ENCODE results near the gene RASSF10.
A peak's percentile ranks its signal among the peaks of the same experiment; 100 is the strongest.

Gene RASSF10

DNA sequence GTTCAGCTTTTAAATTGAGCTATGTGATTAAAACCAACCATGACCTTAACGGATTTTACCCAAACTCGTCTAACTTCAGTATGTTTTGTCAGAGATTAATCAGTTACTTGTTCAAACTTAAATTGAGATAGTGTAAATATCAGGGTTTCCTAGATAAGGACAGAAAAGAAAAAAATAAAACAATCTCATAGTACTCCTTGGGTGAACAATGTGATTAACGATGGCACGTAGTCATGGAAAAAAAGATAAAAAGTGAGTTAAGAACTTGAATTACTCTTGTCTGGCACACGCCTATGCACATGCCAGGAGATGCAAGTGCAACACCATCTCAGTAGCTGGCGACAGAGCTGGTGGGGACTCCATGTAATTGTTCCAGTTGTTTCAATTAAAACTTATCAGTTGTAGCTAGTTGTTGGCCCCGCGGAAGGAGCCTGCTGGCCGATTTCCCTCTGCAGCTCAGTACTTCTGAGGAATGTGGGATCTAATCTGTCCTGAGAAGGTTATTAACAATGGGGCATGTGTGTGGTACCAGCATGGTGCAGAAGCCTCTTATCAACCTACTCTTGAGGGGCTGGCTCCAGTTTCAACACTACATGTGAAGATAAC, 3.0 kb downstream of the RASSF10 start:
- H3K36me3 ChIP-seq (replicated peaks; ENCODE audit: low read depth, low read length): no peaks in the 10 kb centered on the region
- H3K4me3 ChIP-seq (ENCODE audit: low read length): no peak overlapping the region
- H3K9me3 ChIP-seq (ENCODE audit: insufficient read depth, low read length): no peaks in the 10 kb centered on the region
- peak overlapping the region; percentile 41 for H3K4me2 ChIP-seq (ENCODE audit: low read length)
- no peak overlapping the region for H2AFZ ChIP-seq (ENCODE audit: low read depth, low read length)
- no peaks in the 10 kb centered on the region for H3K79me2 ChIP-seq (ENCODE audit: low read length)
- no peak overlapping the region for H3K9ac ChIP-seq (ENCODE audit: low read length)
- peak overlapping the region; percentile 45; the same call in 1 of the 2 replicates for H3K27ac ChIP-seq (ENCODE audit: low read length)
- H3K4me1 ChIP-seq (ENCODE audit: low read length): peaks cover 24% of the 10 kb centered on the region
- H4K20me1 ChIP-seq (ENCODE audit: insufficient read depth, low read length): no peaks in the 10 kb centered on the region; the same call in 1 of the 2 replicates
- peaks cover 17% of the 10 kb centered on the region for H3K27me3 ChIP-seq (ENCODE audit: low read depth, low read length)
- TF ChIP-seq, protein P1, sequence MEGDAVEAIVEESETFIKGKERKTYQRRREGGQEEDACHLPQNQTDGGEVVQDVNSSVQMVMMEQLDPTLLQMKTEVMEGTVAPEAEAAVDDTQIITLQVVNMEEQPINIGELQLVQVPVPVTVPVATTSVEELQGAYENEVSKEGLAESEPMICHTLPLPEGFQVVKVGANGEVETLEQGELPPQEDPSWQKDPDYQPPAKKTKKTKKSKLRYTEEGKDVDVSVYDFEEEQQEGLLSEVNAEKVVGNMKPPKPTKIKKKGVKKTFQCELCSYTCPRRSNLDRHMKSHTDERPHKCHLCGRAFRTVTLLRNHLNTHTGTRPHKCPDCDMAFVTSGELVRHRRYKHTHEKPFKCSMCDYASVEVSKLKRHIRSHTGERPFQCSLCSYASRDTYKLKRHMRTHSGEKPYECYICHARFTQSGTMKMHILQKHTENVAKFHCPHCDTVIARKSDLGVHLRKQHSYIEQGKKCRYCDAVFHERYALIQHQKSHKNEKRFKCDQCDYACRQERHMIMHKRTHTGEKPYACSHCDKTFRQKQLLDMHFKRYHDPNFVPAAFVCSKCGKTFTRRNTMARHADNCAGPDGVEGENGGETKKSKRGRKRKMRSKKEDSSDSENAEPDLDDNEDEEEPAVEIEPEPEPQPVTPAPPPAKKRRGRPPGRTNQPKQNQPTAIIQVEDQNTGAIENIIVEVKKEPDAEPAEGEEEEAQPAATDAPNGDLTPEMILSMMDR (IDR thresholded peaks at IDR 0.05; ENCODE audit: low read depth, low read length): no peak
- TF ChIP-seq EZH2phosphoT487 (IDR thresholded peaks at IDR 0.05; ENCODE audit: low read depth): no peak

DNA sequence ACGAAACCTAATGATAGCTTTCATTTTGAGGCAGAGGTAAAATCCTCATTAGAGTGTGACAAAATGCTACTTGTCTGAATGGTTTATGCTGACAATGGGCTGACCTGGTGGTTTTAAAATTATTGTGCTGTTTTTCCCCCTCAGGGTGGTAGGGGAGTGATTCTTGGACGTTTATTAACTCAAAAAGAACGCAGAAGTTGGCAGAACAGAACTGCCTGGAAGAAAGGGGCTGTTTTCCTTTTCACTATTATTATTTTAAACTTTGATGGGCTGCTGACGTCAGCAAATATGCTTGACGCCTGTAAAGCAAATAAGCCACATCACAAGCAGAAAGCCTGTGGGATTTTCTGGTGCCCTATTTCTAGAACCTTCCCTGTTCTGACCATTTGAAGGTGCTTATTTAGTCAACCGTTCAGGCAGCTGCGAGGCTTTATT, 4.0 kb downstream of the RASSF10 start:
- Histone ChIP-seq H3K27me3 (ENCODE audit: low read depth, low read length) (peaks cover 17% of the 10 kb centered on the region), H4K20me1 (ENCODE audit: insufficient read depth, low read length) (no peaks in the 10 kb centered on the region; the same call in 1 of the 2 replicates), H3K79me2 (ENCODE audit: low read length) (no peaks in the 10 kb centered on the region), H3K4me1 (ENCODE audit: low read length) (peaks cover 24% of the 10 kb centered on the region), H2AFZ (ENCODE audit: low read depth, low read length) (no peak overlapping the region), H3K27ac (ENCODE audit: low read length) (peak overlapping the region; percentile 45; the same call in 1 of the 2 replicates), H3K36me3 (replicated peaks; ENCODE audit: low read depth, low read length) (no peaks in the 10 kb centered on the region), H3K4me2 (ENCODE audit: low read length) (peak overlapping the region; percentile 41), H3K9me3 (ENCODE audit: insufficient read depth, low read length) (no peaks in the 10 kb centered on the region), H3K4me3 (ENCODE audit: low read length) (no peak overlapping the region), H3K9ac (ENCODE audit: low read length) (no peak overlapping the region)
- no peak for TF ChIP-seq EZH2phosphoT487 (IDR thresholded peaks at IDR 0.05; ENCODE audit: low read depth)
- TF ChIP-seq, protein P1 (IDR thresholded peaks at IDR 0.05; ENCODE audit: low read depth, low read length): no peak

DNA sequence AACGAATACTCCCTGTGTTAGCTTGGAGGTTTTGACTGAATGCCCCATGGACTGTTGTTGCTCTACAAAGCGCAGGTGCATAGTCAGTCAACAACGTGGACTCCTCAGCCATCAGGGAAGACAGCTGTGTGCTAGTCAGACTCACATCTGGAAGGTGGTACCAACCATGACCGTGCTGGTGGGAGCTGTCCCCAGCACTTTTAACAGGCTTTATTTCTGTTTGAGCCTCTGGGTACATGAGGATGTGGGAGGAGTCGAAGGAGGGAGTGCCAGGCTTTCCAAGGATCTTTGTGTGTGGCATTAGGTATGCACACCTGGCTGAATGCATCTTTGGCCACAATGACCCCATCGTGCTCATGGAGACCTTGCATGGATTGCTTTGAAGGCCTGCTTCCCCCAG, 6.6 kb downstream of the RASSF10 start:
- Histone ChIP-seq H3K79me2 (ENCODE audit: low read length) (no peaks in the 10 kb centered on the region), H3K4me2 (ENCODE audit: low read length) (no peak overlapping the region), H4K20me1 (ENCODE audit: insufficient read depth, low read length) (no peaks in the 10 kb centered on the region; the same call in 1 of the 2 replicates), H3K27me3 (ENCODE audit: low read depth, low read length) (peaks cover 17% of the 10 kb centered on the region), H3K9ac (ENCODE audit: low read length) (no peak overlapping the region), H3K27ac (ENCODE audit: low read length) (no peak overlapping the region), H3K4me1 (ENCODE audit: low read length) (peaks cover 24% of the 10 kb centered on the region), H3K9me3 (ENCODE audit: insufficient read depth, low read length) (no peaks in the 10 kb centered on the region), H3K36me3 (replicated peaks; ENCODE audit: low read depth, low read length) (no peaks in the 10 kb centered on the region), H2AFZ (ENCODE audit: low read depth, low read length) (no peak overlapping the region), H3K4me3 (ENCODE audit: low read length) (no peak overlapping the region)
- TF ChIP-seq, protein P1 (IDR thresholded peaks at IDR 0.05; ENCODE audit: low read depth, low read length): no peak
- TF ChIP-seq EZH2phosphoT487 (IDR thresholded peaks at IDR 0.05; ENCODE audit: low read depth): no peak

DNA sequence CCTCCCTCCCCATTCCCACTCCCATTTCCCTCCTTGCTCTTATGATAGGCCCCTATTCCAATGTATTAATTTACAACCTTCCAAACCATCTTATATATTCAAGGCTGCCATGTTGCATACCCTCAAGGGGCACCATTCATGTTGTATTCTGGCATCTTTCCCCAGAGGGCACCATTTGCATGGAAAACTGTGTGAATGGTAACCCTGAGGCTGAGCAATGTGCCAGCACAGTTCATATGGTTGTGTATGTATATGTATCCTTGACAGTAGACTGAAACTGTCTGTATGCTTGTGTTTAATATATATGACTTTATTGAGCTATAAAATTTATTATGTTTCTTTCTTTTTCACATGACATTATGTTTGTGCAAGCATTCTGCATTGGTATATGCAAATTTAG, 7.3 kb downstream of the RASSF10 start:
- Histone ChIP-seq H3K4me3 (ENCODE audit: low read length) (no peak overlapping the region), H3K79me2 (ENCODE audit: low read length) (no peaks in the 10 kb centered on the region), H2AFZ (ENCODE audit: low read depth, low read length) (no peak overlapping the region), H3K27me3 (ENCODE audit: low read depth, low read length) (peaks cover 17% of the 10 kb centered on the region), H3K27ac (ENCODE audit: low read length) (no peak overlapping the region), H3K36me3 (replicated peaks; ENCODE audit: low read depth, low read length) (no peaks in the 10 kb centered on the region), H3K9me3 (ENCODE audit: insufficient read depth, low read length) (no peaks in the 10 kb centered on the region), H3K4me2 (ENCODE audit: low read length) (no peak overlapping the region), H3K9ac (ENCODE audit: low read length) (no peak overlapping the region), H3K4me1 (ENCODE audit: low read length) (peaks cover 22% of the 10 kb centered on the region), H4K20me1 (ENCODE audit: insufficient read depth, low read length) (no peaks in the 10 kb centered on the region; the same call in 1 of the 2 replicates)
- no peak for TF ChIP-seq EZH2phosphoT487 (IDR thresholded peaks at IDR 0.05; ENCODE audit: low read depth)
- TF ChIP-seq, protein P1 (IDR thresholded peaks at IDR 0.05; ENCODE audit: low read depth, low read length): peak; percentile 17; the same call in 1 of the 2 replicates
